Peyer's patch (tissue), 4 donors: ENCODE results near the gene CDK17.
"Not testable (repeated sequence)": the region's sequence is repeated elsewhere in the genome, so short reads cannot be mapped to it uniquely, and the experiment has no call there.

Experiments
- CTCF ChIP-seq, 6 experiments: fragments of 450-650 bp in 4 of 6; fragments of 200-600 bp in 2 of 6; sonication (generic) in 1 of 6; IDR thresholded peaks; one replicate each; pipeline ENCODE4 v1.5.1; 2017 to 2019; ENCODE audit warnings: antibody characterized with exemption in 6 of 6, mild to moderate bottlenecking in 3 of 6, moderate library complexity in 1 of 6
- POLR2A ChIP-seq, 2 donors: fragments of 450-650 bp; IDR thresholded peaks; one replicate each; pipeline ENCODE4 v1.5.1; 2017; ENCODE audit warnings: antibody characterized with exemption in 2 of 2, mild to moderate bottlenecking in 2 of 2, moderate library complexity in 2 of 2

GRCh38 chr12:96393229-96393628 is 7.0 kb downstream of the CDK17 start:
- not testable (repeated sequence) for TF ChIP-seq CTCF, POLR2A (IDR thresholded peaks at IDR 0.05)
